ENCODE data around the gene SUSD2.

SUSD2 gene

GRCh38 chr22:24232124-24232523, 50.8 kb downstream of the SUSD2 start:
- Histone ChIP-seq H3K4me2 (ENCODE audit: low read length) (no peak overlapping the region), H3K9me2 (ENCODE audit: low read depth, low read length) (no peaks in the 10 kb centered on the region), H3K79me2 (ENCODE audit: insufficient read depth, low read length) (no peaks in the 10 kb centered on the region), H3K9me3 (ENCODE audit: low read length) (no peaks in the 10 kb centered on the region), H3K9ac (ENCODE audit: low read length) (no peak overlapping the region), H3K27ac (ENCODE audit: low read depth, low read length, poor library complexity, severe bottlenecking) (no peak overlapping the region), H3K4me1 (ENCODE audit: insufficient read depth, low read length, severe bottlenecking) (no peaks in the 10 kb centered on the region), H3K4me3 (ENCODE audit: low read depth, low read length, poor library complexity, severe bottlenecking) (no peak overlapping the region), H3F3A (ENCODE audit: insufficient read depth, low read length) (no peaks in the 10 kb centered on the region), H4K20me1 (ENCODE audit: insufficient read depth, low read length) (no peaks in the 10 kb centered on the region), H3K36me3 (ENCODE audit: insufficient read depth, low read length) (no peaks in the 10 kb centered on the region), H2AFZ (ENCODE audit: low read length) (no peak overlapping the region), H3K27me3 (ENCODE audit: insufficient read depth, low read length) (no peaks in the 10 kb centered on the region)
- TF ChIP-seq, protein P1, sequence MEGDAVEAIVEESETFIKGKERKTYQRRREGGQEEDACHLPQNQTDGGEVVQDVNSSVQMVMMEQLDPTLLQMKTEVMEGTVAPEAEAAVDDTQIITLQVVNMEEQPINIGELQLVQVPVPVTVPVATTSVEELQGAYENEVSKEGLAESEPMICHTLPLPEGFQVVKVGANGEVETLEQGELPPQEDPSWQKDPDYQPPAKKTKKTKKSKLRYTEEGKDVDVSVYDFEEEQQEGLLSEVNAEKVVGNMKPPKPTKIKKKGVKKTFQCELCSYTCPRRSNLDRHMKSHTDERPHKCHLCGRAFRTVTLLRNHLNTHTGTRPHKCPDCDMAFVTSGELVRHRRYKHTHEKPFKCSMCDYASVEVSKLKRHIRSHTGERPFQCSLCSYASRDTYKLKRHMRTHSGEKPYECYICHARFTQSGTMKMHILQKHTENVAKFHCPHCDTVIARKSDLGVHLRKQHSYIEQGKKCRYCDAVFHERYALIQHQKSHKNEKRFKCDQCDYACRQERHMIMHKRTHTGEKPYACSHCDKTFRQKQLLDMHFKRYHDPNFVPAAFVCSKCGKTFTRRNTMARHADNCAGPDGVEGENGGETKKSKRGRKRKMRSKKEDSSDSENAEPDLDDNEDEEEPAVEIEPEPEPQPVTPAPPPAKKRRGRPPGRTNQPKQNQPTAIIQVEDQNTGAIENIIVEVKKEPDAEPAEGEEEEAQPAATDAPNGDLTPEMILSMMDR (IDR thresholded peaks at IDR 0.05; ENCODE audit: low read length), result no peak
- TF ChIP-seq EZH2 (IDR thresholded peaks at IDR 0.05; ENCODE audit: borderline replicate concordance, low read length), result no peak

GRCh38 chr22:24232725-24233124, 51.4 kb downstream of the SUSD2 start:
- H3K9ac ChIP-seq (ENCODE audit: low read length), result no peak overlapping the region
- no peaks in the 10 kb centered on the region for H3K27me3 ChIP-seq (ENCODE audit: insufficient read depth, low read length)
- no peaks in the 10 kb centered on the region for H3K9me3 ChIP-seq (ENCODE audit: low read length)
- H3K4me3 ChIP-seq (ENCODE audit: low read depth, low read length, poor library complexity, severe bottlenecking), result no peak overlapping the region
- no peak overlapping the region for H3K4me2 ChIP-seq (ENCODE audit: low read length)
- H2AFZ ChIP-seq (ENCODE audit: low read length), result no peak overlapping the region
- no peaks in the 10 kb centered on the region for H3K9me2 ChIP-seq (ENCODE audit: low read depth, low read length)
- H4K20me1 ChIP-seq (ENCODE audit: insufficient read depth, low read length), result no peaks in the 10 kb centered on the region
- H3K27ac ChIP-seq (ENCODE audit: low read depth, low read length, poor library complexity, severe bottlenecking), result no peak overlapping the region
- H3K79me2 ChIP-seq (ENCODE audit: insufficient read depth, low read length), result no peaks in the 10 kb centered on the region
- no peak for TF ChIP-seq EZH2 (IDR thresholded peaks at IDR 0.05; ENCODE audit: borderline replicate concordance, low read length)
- no peaks in the 10 kb centered on the region for H3K36me3 ChIP-seq (ENCODE audit: insufficient read depth, low read length)
- no peaks in the 10 kb centered on the region for H3F3A ChIP-seq (ENCODE audit: insufficient read depth, low read length)
- H3K4me1 ChIP-seq (ENCODE audit: insufficient read depth, low read length, severe bottlenecking), result no peaks in the 10 kb centered on the region

DNA sequence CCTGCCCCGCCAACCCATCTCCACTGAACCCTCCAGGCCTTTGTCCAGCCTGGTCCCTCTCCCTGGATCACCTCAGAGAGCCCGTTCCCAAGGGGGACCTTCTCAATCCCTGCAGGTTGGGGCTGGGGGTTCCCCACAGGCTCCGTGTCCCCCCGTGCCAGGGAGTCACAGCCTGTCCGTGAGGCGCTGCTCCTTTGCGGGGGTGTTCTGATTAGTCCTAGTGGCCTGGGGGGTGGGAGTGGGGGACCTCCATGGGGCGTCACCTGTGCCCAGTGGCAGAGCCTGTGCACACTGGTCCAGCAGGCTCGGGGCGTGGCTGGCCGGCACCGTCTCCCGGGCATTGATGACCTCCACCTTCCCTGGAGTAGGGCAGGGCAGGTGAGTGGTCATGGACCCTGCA, 51.9 kb downstream of the SUSD2 start:
- H3K79me2 ChIP-seq (ENCODE audit: insufficient read depth, low read length), result no peaks in the 10 kb centered on the region
- no peak overlapping the region for H3K4me3 ChIP-seq (ENCODE audit: low read depth, low read length, poor library complexity, severe bottlenecking)
- H2AFZ ChIP-seq (ENCODE audit: low read length), result no peak overlapping the region
- no peaks in the 10 kb centered on the region for H3K9me2 ChIP-seq (ENCODE audit: low read depth, low read length)
- H3K4me1 ChIP-seq (ENCODE audit: insufficient read depth, low read length, severe bottlenecking), result no peaks in the 10 kb centered on the region
- no peaks in the 10 kb centered on the region for H3K27me3 ChIP-seq (ENCODE audit: insufficient read depth, low read length)
- no peak overlapping the region for H3K4me2 ChIP-seq (ENCODE audit: low read length)
- H3K9ac ChIP-seq (ENCODE audit: low read length), result no peak overlapping the region
- H3K9me3 ChIP-seq (ENCODE audit: low read length), result no peaks in the 10 kb centered on the region
- H3K36me3 ChIP-seq (ENCODE audit: insufficient read depth, low read length), result no peaks in the 10 kb centered on the region
- H3K27ac ChIP-seq (ENCODE audit: low read depth, low read length, poor library complexity, severe bottlenecking), result no peak overlapping the region
- no peaks in the 10 kb centered on the region for H4K20me1 ChIP-seq (ENCODE audit: insufficient read depth, low read length)
- TF ChIP-seq, protein P1 (IDR thresholded peaks at IDR 0.05; ENCODE audit: low read length), result no peak
- no peak for TF ChIP-seq EZH2 (IDR thresholded peaks at IDR 0.05; ENCODE audit: borderline replicate concordance, low read length)
- H3F3A ChIP-seq (ENCODE audit: insufficient read depth, low read length), result no peaks in the 10 kb centered on the region

- Histone ChIP-seq H2AFZ (ENCODE audit: low read length) (no peak overlapping the region), H3K36me3 (ENCODE audit: insufficient read depth, low read length) (no peaks in the 10 kb centered on the region), H3K4me2 (ENCODE audit: low read length) (no peak overlapping the region), H3K4me1 (ENCODE audit: insufficient read depth, low read length, severe bottlenecking) (no peaks in the 10 kb centered on the region), H3K27ac (ENCODE audit: low read depth, low read length, poor library complexity, severe bottlenecking) (no peak overlapping the region), H3K4me3 (ENCODE audit: low read depth, low read length, poor library complexity, severe bottlenecking) (no peak overlapping the region), H3K9ac (ENCODE audit: low read length) (no peak overlapping the region), H3K9me2 (ENCODE audit: low read depth, low read length) (no peaks in the 10 kb centered on the region), H4K20me1 (ENCODE audit: insufficient read depth, low read length) (no peaks in the 10 kb centered on the region), H3K79me2 (ENCODE audit: insufficient read depth, low read length) (no peaks in the 10 kb centered on the region), H3F3A (ENCODE audit: insufficient read depth, low read length) (no peaks in the 10 kb centered on the region), H3K9me3 (ENCODE audit: low read length) (no peaks in the 10 kb centered on the region), H3K27me3 (ENCODE audit: insufficient read depth, low read length) (no peaks in the 10 kb centered on the region)
- TF ChIP-seq, protein P1 (IDR thresholded peaks at IDR 0.05; ENCODE audit: low read length), result no peak
- TF ChIP-seq EZH2 (IDR thresholded peaks at IDR 0.05; ENCODE audit: borderline replicate concordance, low read length), result no peak
Measured at GRCh38 chr22:24233816-24234215, 52.5 kb downstream of the SUSD2 start.
